GM18505 (cell line): ENCODE measurements around the gene JOSD1.

Source experiments
- ATAC-seq: cut with Tn5 transposase; IDR thresholded peaks from one replicate; pipeline ENCODE4 v1.9.1; 2021; ENCODE audit not compliant: unreplicated experiment
- POLR2A ChIP-seq: IDR thresholded peaks from 4 replicates; pipeline ENCODE4 v1.6.1; 2011; ENCODE audit warnings: borderline replicate concordance; ENCODE audit not compliant: insufficient read depth, insufficient read length; ENCODE audit errors: extremely low read depth

JOSD1 gene

GRCh38 chr22:38728871-38729796, 28.4 kb upstream of the JOSD1 start:
- TF ChIP-seq POLR2A: no peak
- no peak for ATAC-seq

- no peak for TF ChIP-seq POLR2A
These were observed 27.0 kb upstream of the JOSD1 start for GRCh38 chr22:38727530-38728451.

GRCh38 chr22:38727123-38727522, 26.4 kb upstream of the JOSD1 start:
- no peak for ATAC-seq
- TF ChIP-seq POLR2A: no peak

More at GRCh38 chr22:38727530-38728451, 27.0 kb upstream of the JOSD1 start:
- no peak for ATAC-seq

- no peak for ATAC-seq
- no peak for TF ChIP-seq POLR2A
These were observed 25.3 kb upstream of the JOSD1 start for GRCh38 chr22:38725900-38726655.

- no peak for TF ChIP-seq POLR2A
- no peak for ATAC-seq
These were observed 24.3 kb upstream of the JOSD1 start for GRCh38 chr22:38724926-38725571.

- no peak for TF ChIP-seq POLR2A
- ATAC-seq: no peak
These were observed 23.4 kb upstream of the JOSD1 start for GRCh38 chr22:38724176-38724575.

- no peak for TF ChIP-seq POLR2A
- no peak for ATAC-seq
These were observed 20.8 kb upstream of the JOSD1 start for GRCh38 chr22:38721551-38721950.

GRCh38 chr22:38720350-38720749, 19.6 kb upstream of the JOSD1 start:
- ATAC-seq: no peak
- no peak for TF ChIP-seq POLR2A

- no peak for ATAC-seq
- TF ChIP-seq POLR2A: no peak
These were observed 18.5 kb upstream of the JOSD1 start for GRCh38 chr22:38719196-38719595.

GRCh38 chr22:38718414-38718813, 17.7 kb upstream of the JOSD1 start:
- no peak for TF ChIP-seq POLR2A
- ATAC-seq: no peak

- no peak for TF ChIP-seq POLR2A
- ATAC-seq: no peak
These were observed 16.5 kb upstream of the JOSD1 start for GRCh38 chr22:38717244-38717643.

GRCh38 chr22:38716826-38717225, 16.1 kb upstream of the JOSD1 start:
- ATAC-seq: no peak
- no peak for TF ChIP-seq POLR2A
